ENCODE results near the gene SPATA3.

Gene SPATA3

DNA sequence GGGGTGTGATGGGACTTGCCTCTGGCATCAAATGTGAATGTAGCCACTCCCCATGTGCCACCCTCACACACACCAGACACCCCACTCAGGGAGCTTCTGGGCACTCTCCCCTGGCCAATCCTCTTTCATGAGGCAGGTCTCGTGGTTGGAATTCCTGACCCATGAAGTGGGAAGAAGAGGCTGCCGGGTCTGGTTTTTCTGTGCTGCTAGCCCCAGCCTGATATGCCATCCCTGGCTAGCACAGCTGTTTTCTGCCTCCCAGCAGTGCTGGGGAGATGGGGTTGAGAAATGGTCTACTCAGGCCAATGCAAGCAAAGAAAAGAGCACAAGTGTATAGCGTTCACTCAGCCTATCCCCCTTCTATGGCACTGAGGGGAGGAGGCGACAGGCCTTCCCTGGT lies 40.2 kb downstream of the SPATA3 start:
- no peaks in the 10 kb centered on the region for H3K9me2 ChIP-seq (replicated peaks; ENCODE audit: insufficient read depth, low read length)
- no peaks in the 10 kb centered on the region for H3F3A ChIP-seq (ENCODE audit: insufficient read depth)
- H3K79me2 ChIP-seq (ENCODE audit: insufficient read depth, low read length), result no peaks in the 10 kb centered on the region
- H3K4me3 ChIP-seq (ENCODE audit: insufficient read depth, low read length, poor library complexity, severe bottlenecking), result no peak overlapping the region
- no peak overlapping the region for H3K4me2 ChIP-seq (ENCODE audit: low read depth, low read length, poor library complexity, severe bottlenecking)
- H4K20me1 ChIP-seq (ENCODE audit: low read depth, low read length), result no peaks in the 10 kb centered on the region
- no peak overlapping the region for H3K27ac ChIP-seq (ENCODE audit: low read depth, low read length)
- TF ChIP-seq EZH2phosphoT487 (conservative IDR thresholded peaks at IDR 0.05; ENCODE audit: low read length), result no peak
- TF ChIP-seq, protein P1, sequence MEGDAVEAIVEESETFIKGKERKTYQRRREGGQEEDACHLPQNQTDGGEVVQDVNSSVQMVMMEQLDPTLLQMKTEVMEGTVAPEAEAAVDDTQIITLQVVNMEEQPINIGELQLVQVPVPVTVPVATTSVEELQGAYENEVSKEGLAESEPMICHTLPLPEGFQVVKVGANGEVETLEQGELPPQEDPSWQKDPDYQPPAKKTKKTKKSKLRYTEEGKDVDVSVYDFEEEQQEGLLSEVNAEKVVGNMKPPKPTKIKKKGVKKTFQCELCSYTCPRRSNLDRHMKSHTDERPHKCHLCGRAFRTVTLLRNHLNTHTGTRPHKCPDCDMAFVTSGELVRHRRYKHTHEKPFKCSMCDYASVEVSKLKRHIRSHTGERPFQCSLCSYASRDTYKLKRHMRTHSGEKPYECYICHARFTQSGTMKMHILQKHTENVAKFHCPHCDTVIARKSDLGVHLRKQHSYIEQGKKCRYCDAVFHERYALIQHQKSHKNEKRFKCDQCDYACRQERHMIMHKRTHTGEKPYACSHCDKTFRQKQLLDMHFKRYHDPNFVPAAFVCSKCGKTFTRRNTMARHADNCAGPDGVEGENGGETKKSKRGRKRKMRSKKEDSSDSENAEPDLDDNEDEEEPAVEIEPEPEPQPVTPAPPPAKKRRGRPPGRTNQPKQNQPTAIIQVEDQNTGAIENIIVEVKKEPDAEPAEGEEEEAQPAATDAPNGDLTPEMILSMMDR (IDR thresholded peaks at IDR 0.05; ENCODE audit: insufficient read depth, low read length, poor library complexity, severe bottlenecking), result no peak
- no peaks in the 10 kb centered on the region for H3K27me3 ChIP-seq (ENCODE audit: low read length)
- no peaks in the 10 kb centered on the region for H3K36me3 ChIP-seq (ENCODE audit: low read length)
- no peak overlapping the region for H2AFZ ChIP-seq (ENCODE audit: low read depth, low read length, severe bottlenecking)
- H3K9ac ChIP-seq (ENCODE audit: low read length), result no peak overlapping the region
- no peaks in the 10 kb centered on the region for H3K9me3 ChIP-seq (ENCODE audit: insufficient read depth, low read length)

DNA sequence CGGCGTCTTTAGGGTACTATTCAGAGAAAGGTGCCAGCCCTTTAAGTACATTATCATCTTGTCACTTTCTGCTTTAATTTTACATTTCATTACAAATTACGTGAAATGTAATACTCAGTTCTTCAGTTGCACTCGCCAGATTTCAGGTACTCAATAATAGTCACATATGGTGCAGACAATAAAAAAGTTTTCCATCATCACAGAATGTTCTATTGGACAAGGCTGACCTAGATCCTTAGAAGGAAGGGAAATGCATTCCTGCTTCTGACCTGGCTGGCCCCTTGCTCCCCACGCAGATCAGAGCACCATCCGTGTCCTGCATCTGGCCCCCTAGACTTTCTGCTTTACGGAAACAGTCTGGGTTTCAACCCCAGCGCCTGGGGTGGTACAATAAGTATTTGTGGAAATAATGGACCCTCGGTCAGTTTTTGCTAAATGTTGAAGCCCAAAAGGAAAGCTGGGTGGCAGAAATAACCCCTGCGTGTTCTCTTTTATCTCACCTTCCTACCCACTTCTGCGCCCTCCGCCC lies 40.7 kb downstream of the SPATA3 start:
- H3F3A ChIP-seq (ENCODE audit: insufficient read depth), result no peaks in the 10 kb centered on the region
- H3K27me3 ChIP-seq (ENCODE audit: low read length), result no peaks in the 10 kb centered on the region
- H3K9me3 ChIP-seq (ENCODE audit: insufficient read depth, low read length), result no peaks in the 10 kb centered on the region
- no peaks in the 10 kb centered on the region for H4K20me1 ChIP-seq (ENCODE audit: low read depth, low read length)
- H3K4me3 ChIP-seq (ENCODE audit: insufficient read depth, low read length, poor library complexity, severe bottlenecking), result no peak overlapping the region
- H3K27ac ChIP-seq (ENCODE audit: low read depth, low read length), result no peak overlapping the region
- H3K4me2 ChIP-seq (ENCODE audit: low read depth, low read length, poor library complexity, severe bottlenecking), result no peak overlapping the region
- no peaks in the 10 kb centered on the region for H3K36me3 ChIP-seq (ENCODE audit: low read length)
- H2AFZ ChIP-seq (ENCODE audit: low read depth, low read length, severe bottlenecking), result no peak overlapping the region
- TF ChIP-seq, protein P1 (IDR thresholded peaks at IDR 0.05; ENCODE audit: insufficient read depth, low read length, poor library complexity, severe bottlenecking), result no peak
- no peak for TF ChIP-seq EZH2phosphoT487 (conservative IDR thresholded peaks at IDR 0.05; ENCODE audit: low read length)
- H3K79me2 ChIP-seq (ENCODE audit: insufficient read depth, low read length), result no peaks in the 10 kb centered on the region
- H3K9me2 ChIP-seq (replicated peaks; ENCODE audit: insufficient read depth, low read length), result no peaks in the 10 kb centered on the region
- no peak overlapping the region for H3K9ac ChIP-seq (ENCODE audit: low read length)

DNA sequence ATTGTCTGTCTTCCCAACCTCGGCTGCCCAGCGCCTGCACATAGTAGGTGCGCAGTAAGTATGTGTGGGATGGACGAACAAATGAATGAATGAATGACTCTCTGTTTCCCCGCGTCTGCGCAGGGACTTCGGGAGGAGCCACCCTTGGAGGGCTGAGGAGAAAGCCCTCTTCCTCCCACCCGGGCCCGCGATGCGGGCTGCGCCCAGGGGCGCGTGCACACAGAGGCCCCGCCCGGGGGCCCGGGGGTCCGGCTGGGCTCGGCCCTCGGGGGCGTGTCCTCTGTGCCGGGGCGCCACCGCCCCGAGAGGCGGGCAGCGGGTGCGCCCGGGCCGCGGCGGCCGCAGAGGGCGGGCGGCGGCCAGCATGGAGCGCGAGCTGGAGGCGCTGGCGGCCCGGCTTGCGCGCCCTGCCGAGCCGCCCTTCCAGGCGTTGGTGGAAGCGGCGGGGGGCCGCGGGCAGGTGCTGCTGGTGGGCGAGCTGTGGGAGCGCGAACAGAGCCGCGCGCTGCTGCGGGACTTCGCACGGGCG lies 41.3 kb downstream of the SPATA3 start, which contains the start of gene C2orf72:
TSS of gene C2orf72 (plus strand) at position 322 of the 529 bp plus-strand sequence. CDS start at position 365, 43 bp downstream.
- TF ChIP-seq, protein P1 (IDR thresholded peaks at IDR 0.05; ENCODE audit: insufficient read depth, low read length, poor library complexity, severe bottlenecking), result no peak
- no peak for TF ChIP-seq EZH2phosphoT487 (conservative IDR thresholded peaks at IDR 0.05; ENCODE audit: low read length)
- no peaks in the 10 kb centered on the region for H3K79me2 ChIP-seq (ENCODE audit: insufficient read depth, low read length)
- H3K9me3 ChIP-seq (ENCODE audit: insufficient read depth, low read length), result no peaks in the 10 kb centered on the region
- H2AFZ ChIP-seq (ENCODE audit: low read depth, low read length, severe bottlenecking), result no peak within 1 kb of the TSS
- no peak within 1 kb of the TSS for H3K4me2 ChIP-seq (ENCODE audit: low read depth, low read length, poor library complexity, severe bottlenecking)
- no peaks in the 10 kb centered on the region for H3K27me3 ChIP-seq (ENCODE audit: low read length)
- H3K27ac ChIP-seq (ENCODE audit: low read depth, low read length), result no peak within 1 kb of the TSS
- H3K4me3 ChIP-seq (ENCODE audit: insufficient read depth, low read length, poor library complexity, severe bottlenecking), result no peak within 1 kb of the TSS
- H3K36me3 ChIP-seq (ENCODE audit: low read length), result no peaks in the 10 kb centered on the region
- H4K20me1 ChIP-seq (ENCODE audit: low read depth, low read length), result no peaks in the 10 kb centered on the region
- no peaks in the 10 kb centered on the region for H3F3A ChIP-seq (ENCODE audit: insufficient read depth)
- H3K9me2 ChIP-seq (replicated peaks; ENCODE audit: insufficient read depth, low read length), result no peaks in the 10 kb centered on the region
- H3K9ac ChIP-seq (ENCODE audit: low read length), result no peak within 1 kb of the TSS

Data from SU-DHL-6 (cell line).